ENCODE results near the gene THRA.

THRA gene

GRCh38 chr17:40062329-40063186 lies at the start of gene THRA:
TSS of gene THRA (plus strand) at chr17:40062965. CDS start at chr17:40074489, 11,524 bp downstream.
- peak; percentile 57 for DNase-seq

GRCh38 chr17:40014375-40014980 lies 48.3 kb upstream of the THRA start:
- DNase-seq = peak; percentile 26

GRCh38 chr17:40015005-40015997 lies 47.5 kb upstream of the THRA start, which contains the start of gene CSF3:
TSS of gene CSF3 (plus strand) at chr17:40015440. CDS start at chr17:40015475, 35 bp downstream.
- DNase-seq = no peak

- DNase-seq = no peak
Observed at GRCh38 chr17:40015998-40016985, 46.5 kb upstream of the THRA start.

GRCh38 chr17:40017422-40018080 lies 45.2 kb upstream of the THRA start:
- DNase-seq = no peak

GRCh38 chr17:40018211-40019121 lies 44.3 kb upstream of the THRA start:
- DNase-seq = peak; percentile 47

DNA sequence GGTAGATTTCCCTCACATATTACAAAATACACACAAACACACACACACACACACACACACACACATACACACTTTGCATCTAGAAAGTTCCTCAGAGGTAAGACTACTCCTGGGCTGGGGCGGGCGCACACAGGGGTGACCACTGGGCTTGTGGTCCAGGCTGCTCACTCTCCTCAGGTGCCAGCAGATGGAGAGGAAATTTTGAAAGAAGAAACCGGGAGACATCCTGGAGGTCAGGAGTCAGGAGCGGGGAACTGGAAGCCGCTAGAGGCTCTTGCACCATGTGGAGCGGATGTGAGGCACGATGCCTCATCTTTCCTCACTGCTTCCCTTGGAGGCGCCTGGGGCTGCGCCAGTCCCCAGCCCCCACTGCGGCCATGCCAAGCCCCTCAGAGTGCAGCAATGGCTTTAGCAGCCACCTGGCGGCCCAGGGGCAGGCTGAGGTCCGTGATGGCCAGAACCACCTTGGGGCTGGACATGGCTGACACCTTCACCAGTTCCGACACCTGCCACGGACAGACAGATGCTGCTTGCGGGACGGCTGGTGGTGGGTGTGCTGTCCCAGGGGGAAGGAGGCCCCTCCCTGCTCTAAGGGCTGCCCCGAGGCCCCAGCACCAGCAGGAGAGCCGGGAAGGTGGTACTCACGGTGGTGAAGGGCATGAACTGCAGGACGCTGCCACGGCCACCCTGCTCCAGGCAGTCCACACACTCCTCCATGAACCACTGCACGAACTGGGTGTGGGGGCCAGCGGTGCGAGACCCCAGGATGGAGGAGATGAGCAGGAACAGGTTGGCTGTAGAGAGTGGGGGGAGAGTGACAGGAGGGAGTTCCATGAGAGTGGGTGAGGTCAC lies 43.4 kb upstream of the THRA start:
- DNase-seq = peak; percentile 71

DNA sequence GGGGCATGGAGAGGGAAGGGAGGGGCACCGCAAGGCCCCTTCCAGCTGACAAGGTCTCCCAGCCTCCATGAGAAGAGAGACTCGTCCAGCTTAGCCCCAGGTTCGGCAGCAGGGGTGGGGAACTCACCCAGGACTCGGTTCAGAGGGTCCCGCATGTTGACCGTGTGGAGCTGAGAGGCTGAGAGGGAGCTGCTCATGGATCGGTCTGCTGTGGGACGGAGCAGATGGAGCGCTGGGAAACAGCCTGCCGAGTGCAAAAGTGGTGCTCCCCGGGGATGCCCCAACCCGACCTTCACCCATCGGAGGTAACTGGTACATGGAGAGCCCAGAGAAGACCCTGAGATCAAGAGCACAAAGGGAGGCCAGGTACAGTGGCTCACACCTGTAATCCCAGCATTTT lies 42.6 kb upstream of the THRA start:
- no peak for DNase-seq

DNA sequence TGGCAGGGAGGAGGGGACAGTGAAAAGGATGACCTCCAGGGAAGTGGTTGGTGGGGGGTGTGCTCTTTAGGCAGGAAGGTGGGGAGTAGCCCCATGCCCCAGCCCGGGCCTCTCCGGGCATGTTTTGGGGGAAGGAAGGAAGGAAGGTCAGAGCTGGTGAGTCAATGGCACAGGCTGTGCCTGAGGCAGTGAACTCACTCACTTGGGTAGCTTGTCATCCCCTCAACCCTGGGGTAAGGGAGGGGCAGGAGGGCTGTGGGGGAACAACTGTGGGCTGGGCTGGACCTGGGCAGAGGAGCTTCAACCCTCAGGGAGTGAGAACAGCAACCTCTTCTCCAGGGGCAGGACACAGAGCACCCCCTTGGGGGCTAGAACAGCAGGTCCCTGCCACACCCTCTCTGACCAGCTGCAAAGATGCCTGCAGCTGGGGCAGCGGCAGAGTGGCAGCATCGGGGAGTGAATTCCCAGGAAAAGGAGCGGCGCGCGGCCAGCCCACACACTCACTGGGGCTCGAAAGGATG lies 41.3 kb upstream of the THRA start:
- DNase-seq = peak; percentile 61

DNA sequence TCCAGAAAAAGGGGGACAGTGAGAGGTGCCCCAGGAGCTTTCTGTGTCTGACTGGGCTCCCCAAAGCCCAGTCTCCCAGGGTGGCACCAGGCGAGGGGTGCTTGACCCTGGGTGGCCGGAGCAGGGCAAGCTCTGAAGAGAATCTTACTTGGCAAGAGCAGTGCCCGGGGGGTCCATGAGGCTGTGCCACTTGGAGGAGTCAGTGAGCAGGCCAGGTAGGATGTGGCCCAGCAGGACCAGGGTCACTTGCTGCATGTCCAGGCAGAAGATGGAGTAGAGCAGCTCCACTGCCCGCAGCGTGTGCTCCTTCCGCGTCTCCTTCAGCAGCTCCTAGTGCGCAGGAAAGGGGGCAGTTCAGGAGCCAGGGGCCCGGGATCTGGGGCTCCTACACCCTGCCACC lies 40.3 kb upstream of the THRA start:
- DNase-seq = no peak

GRCh38 chr17:40022961-40023541 lies 39.7 kb upstream of the THRA start:
- no peak for DNase-seq

DNA sequence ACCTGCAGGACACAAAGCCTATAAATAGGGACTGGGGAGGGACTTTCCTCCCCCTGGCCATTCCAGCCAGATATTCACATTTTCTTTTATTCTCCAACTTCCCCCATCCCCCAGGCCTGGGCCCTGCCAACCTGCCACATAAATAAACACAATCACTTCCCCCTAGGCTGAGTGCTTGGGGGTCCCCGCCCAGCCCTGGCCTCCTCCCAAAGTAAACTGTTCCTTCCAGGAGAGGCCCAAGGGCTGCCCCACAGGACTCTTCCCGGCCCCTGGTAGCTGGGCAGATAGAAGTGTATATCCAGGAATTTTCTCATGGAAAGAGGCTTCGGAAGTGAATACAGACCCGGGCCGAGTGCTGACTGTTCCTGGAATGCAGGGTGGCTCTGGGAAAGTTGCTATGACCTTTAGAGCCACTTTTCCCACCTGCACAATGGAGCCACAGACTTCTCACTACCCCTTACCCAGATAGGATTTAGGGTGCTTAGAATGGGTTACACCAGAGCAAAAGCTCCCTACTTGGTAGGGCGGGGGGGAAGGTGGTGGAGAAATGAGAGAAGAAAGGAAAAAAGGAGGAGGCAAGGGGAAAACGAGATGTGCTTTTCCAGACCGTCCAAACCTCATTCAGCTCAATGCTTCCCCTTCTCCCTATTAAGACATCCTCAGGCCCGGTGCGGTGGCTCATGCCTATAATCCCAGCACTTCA lies 39.0 kb upstream of the THRA start:
- DNase-seq = no peak

- DNase-seq = no peak
Observed at GRCh38 chr17:40024901-40025300, 37.9 kb upstream of the THRA start.

- no peak for DNase-seq
Observed at GRCh38 chr17:40025559-40025958, 37.2 kb upstream of the THRA start.

DNA sequence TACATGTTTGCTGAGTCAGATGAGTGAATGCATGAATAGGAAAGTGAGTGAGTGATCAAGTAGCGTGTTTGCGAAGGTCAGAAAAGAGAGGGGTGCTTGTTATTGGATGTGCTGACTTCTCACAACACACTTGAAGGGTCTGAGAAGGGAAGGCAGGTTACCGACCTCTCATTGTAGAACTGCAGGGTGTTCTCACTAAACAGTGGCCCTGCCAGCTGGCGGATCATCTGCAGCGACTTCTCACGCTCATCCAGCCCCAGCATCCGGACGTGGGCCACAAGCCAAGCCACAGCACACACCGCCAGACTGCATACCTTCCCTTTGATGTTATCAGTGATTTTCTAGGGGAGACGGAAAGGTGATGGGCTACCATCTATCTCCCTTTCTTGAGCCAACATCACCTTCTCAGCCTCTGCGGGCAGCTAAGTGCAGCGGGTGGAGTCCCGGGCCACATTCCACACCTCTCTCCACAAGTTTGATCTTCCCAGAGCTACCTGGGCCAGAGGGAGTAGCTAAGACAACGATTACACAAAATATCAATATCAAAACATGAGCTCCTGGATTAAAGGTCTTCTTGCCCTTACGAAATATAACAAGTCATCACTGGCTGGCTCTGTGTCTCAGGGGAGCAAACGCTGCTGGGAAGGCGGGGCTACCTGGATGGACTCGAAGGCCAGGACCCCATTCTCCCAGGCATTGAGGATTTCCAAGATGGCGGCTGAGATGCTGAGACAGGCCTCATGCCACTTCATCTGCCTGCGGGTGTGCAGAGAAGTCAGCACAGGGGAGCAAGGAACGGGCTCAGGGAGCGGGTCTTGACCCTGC lies 36.6 kb upstream of the THRA start:
- no peak for DNase-seq

- DNase-seq = peak; percentile 71
Observed at GRCh38 chr17:40026816-40027613, 35.8 kb upstream of the THRA start.

Measured in fibroblast of skin of right quadriceps (primary cell).